Prostate gland (tissue), 2 donors: ENCODE measurements around the gene SERPINB2.
"Not testable (repeated sequence)": the region's sequence is repeated elsewhere in the genome, so short reads cannot be mapped to it uniquely, and the experiment has no call there.

Source experiments
- POLR2AphosphoS5 ChIP-seq: sonication (generic); formaldehyde crosslinking; IDR thresholded peaks from one replicate; pipeline ENCODE4 v1.6.1; 2017; ENCODE audit warnings: antibody characterized with exemption
- TF ChIP-seq, protein P1 (sequence below), 4 experiments: fragments of 200-600 bp in 2 of 4; fragments of 450-650 bp in 2 of 4; sonication (generic) in 2 of 4; IDR thresholded peaks; 1 replicate in 3 of 4; 2 replicates in 1 of 4; pipeline ENCODE4 v1.5.1; 2016 to 2019; ENCODE audit warnings: antibody characterized with exemption in 4 of 4, mild to moderate bottlenecking in 2 of 4, moderate library complexity in 2 of 4

- TF ChIP-seq, protein P1, sequence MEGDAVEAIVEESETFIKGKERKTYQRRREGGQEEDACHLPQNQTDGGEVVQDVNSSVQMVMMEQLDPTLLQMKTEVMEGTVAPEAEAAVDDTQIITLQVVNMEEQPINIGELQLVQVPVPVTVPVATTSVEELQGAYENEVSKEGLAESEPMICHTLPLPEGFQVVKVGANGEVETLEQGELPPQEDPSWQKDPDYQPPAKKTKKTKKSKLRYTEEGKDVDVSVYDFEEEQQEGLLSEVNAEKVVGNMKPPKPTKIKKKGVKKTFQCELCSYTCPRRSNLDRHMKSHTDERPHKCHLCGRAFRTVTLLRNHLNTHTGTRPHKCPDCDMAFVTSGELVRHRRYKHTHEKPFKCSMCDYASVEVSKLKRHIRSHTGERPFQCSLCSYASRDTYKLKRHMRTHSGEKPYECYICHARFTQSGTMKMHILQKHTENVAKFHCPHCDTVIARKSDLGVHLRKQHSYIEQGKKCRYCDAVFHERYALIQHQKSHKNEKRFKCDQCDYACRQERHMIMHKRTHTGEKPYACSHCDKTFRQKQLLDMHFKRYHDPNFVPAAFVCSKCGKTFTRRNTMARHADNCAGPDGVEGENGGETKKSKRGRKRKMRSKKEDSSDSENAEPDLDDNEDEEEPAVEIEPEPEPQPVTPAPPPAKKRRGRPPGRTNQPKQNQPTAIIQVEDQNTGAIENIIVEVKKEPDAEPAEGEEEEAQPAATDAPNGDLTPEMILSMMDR (IDR thresholded peaks at IDR 0.05) = not testable (repeated sequence)
- TF ChIP-seq POLR2AphosphoS5 = not testable (repeated sequence)
Observed at GRCh38 chr18:63929369-63929768, 41.9 kb downstream of the SERPINB2 start.
